ENCODE results near the gene PRRT2. TPM values are rescaled to one million over a fixed set of nuclear protein-coding genes. Genes with fewer than 3 reads are reported as not detected.

PRRT2 gene
- total RNA-seq, 1 donor from 2014 or later = 0.35 TPM

DNA sequence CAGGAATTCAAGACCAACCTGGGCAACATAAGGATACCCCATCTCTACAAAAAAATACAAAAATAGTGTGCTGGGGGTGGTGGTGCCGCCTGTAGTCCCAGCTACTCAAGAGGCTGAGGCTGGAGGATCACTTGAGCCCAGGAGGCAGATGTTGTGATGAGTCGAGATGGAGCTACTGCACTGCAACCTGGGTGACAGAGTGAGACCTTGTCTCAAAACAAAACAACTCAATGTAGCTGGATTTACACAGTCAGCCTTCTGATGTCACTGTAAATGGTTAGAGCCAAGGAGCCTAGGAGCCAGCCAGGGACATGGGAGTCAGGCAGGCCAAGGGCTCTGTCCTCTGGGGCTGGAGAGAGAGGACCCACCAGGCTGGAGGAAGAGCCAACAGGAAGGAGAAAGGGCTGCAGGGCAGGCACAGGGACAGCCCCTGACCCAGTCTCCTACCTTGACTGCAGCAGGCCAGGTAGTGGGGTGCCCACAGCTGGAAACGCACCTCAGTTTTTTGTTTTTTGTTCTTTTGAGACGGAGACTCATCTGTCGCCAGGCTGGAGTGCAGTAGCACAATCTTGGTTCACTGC is 42.6 kb downstream of the PRRT2 start:
- no peak for DNase-seq (ENCODE audit: low read depth)
- H3K4me3 ChIP-seq (ENCODE audit: low read depth, low read length) = no peak overlapping the region
- TF ChIP-seq, protein P1, sequence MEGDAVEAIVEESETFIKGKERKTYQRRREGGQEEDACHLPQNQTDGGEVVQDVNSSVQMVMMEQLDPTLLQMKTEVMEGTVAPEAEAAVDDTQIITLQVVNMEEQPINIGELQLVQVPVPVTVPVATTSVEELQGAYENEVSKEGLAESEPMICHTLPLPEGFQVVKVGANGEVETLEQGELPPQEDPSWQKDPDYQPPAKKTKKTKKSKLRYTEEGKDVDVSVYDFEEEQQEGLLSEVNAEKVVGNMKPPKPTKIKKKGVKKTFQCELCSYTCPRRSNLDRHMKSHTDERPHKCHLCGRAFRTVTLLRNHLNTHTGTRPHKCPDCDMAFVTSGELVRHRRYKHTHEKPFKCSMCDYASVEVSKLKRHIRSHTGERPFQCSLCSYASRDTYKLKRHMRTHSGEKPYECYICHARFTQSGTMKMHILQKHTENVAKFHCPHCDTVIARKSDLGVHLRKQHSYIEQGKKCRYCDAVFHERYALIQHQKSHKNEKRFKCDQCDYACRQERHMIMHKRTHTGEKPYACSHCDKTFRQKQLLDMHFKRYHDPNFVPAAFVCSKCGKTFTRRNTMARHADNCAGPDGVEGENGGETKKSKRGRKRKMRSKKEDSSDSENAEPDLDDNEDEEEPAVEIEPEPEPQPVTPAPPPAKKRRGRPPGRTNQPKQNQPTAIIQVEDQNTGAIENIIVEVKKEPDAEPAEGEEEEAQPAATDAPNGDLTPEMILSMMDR (conservative IDR thresholded peaks at IDR 0.05; ENCODE audit: low read depth, low read length) = no peak

DNA sequence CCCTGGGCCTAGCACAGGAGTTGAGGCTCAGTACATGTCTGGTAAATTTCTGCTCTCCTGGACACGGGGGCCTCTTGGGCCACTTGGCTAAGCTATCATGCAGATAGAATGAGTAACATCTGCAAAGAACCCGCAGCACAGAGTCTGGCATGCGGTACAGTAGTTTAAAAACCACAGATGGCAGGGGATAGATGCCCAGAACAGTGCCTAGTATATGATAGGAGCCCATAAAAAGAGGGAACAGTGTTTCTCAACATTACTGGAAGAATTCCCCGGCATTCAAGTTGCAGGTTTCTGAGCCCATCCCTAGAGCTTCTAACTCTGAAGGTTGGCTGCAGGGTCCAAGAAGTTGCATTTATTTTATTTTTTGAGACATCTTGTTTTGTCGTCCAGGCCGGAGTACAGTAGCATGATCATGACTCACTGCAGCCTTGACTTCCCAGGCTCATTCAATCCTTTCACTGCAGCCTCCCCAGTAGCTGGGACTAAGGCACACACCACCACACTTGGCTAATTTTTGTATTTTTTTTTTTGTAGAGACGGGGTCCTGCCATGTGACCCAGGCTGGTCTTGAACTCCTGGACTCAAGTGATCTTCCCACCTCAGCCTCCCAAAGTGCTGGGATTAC is 45.3 kb downstream of the PRRT2 start:
- H3K4me3 ChIP-seq (ENCODE audit: low read depth, low read length) = no peak overlapping the region
- TF ChIP-seq, protein P1 (conservative IDR thresholded peaks at IDR 0.05; ENCODE audit: low read depth, low read length) = no peak
- peak; percentile 18 for DNase-seq (ENCODE audit: low read depth)

DNA sequence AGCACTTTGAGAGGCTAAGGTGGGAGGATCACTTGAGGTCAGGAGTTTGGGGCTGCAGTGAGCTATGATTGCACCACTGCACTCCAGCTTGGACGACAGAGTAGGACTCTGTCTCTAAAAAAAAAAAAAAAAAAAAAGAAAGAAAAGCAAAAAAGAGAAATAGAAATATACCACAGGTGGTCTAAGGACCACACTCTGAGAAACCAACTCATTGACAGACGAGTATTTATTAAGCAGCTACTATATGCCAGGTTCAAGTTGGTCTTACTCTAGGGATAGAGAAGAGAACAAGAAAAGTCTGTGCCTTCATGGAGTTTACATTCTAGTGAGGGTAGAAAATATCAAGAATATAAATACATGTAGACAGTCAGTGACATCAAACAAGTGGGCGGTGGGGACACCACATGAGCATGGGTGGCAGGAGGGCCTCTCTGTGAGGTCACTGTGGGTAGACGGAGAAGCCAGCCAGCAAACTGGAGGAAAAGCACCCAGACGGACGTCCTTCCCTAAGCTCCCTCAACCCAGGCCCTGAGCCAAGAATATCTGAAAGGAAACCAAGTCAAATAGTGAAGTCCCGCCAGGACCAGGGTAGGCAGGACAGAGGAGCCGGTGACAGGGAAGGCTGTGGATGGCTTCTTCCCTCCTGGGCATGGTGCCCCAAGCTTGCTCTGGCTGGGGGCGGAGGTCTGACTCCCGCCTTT is 46.3 kb downstream of the PRRT2 start:
- TF ChIP-seq, protein P1 (conservative IDR thresholded peaks at IDR 0.05; ENCODE audit: low read depth, low read length) = no peak
- no peak for DNase-seq (ENCODE audit: low read depth)
- no peak overlapping the region for H3K4me3 ChIP-seq (ENCODE audit: low read depth, low read length)

DNA sequence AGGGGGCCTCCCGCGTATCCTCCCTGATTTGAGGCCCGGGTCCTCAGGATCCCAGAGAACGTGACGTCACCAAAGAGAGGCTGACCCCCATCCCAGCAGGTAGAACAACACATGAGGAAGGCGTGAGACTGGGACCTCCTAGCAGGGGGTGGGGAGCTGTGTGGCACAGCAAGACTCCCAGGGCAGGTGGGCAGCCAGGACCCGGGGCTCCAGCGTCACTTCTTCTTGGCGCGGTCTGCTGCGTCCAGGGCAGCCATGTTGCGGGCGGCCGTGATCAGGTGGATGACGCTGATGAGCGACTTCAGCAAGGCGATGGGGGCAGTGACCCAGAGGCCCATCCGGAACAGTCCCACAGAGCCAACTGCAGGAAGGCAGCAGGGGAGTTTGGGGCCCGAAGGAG is 47.0 kb downstream of the PRRT2 start:
- TF ChIP-seq, protein P1 (conservative IDR thresholded peaks at IDR 0.05; ENCODE audit: low read depth, low read length) = no peak
- no peak overlapping the region for H3K4me3 ChIP-seq (ENCODE audit: low read depth, low read length)

DNA sequence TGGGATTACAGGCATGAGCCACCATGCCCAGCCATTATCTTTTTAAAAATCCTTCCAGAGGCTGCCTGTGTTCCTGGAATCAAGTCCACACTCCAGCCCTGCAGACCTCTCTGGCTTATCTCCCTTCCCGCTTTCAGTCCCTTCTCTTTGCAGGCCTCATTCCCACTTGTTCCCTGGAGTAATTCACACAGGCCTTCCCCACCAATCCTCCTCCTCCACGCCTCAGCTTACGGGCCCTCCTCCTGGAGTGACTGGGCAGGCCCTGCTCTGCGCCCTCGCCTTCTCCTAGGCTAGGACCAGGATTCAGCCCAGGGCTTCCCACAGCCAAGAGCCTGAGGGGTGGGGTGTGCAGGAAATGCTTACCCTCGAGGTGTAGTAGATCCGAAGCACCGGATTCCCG is 48.2 kb downstream of the PRRT2 start:
- DNase-seq (ENCODE audit: low read depth) = no peak
- TF ChIP-seq, protein P1 (conservative IDR thresholded peaks at IDR 0.05; ENCODE audit: low read depth, low read length) = no peak
- no peak overlapping the region for H3K4me3 ChIP-seq (ENCODE audit: low read depth, low read length)

More for the DNA sequence above, 47.0 kb downstream of the PRRT2 start:
- no peak for DNase-seq (ENCODE audit: low read depth)

DNA sequence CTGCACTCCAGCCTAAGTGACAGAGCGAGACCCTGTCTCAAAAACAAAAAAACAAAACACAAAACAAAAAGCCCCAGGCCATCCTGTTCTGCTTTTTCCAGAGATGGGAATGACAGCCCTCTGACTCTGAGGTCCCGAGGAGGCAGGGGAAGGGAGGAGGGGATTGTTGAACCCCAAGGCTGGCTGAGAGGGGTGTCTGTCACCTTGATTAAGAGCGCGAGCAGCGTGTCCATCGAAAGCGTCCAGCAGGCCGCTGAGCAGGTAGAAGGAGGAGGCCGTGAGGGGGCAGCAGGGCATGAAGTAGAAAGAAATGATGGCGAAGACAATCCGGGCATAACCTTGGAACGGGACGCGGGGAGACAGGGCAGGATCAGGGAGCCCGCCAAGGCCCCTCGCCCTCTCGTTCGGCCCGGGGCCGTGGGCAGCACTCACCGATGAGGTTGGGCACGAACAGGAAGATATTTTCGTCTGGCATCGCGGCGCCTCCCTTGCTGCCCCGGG is 50.4 kb downstream of the PRRT2 start:
- TF ChIP-seq, protein P1 (conservative IDR thresholded peaks at IDR 0.05; ENCODE audit: low read depth, low read length) = peak; percentile 36
- H3K4me3 ChIP-seq (ENCODE audit: low read depth, low read length) = peak overlapping the region; percentile 95
- DNase-seq (ENCODE audit: low read depth) = no peak

Measured in epithelial cell of proximal tubule (primary cell).